ENCODE results near the gene CNTNAP5.

DNA sequence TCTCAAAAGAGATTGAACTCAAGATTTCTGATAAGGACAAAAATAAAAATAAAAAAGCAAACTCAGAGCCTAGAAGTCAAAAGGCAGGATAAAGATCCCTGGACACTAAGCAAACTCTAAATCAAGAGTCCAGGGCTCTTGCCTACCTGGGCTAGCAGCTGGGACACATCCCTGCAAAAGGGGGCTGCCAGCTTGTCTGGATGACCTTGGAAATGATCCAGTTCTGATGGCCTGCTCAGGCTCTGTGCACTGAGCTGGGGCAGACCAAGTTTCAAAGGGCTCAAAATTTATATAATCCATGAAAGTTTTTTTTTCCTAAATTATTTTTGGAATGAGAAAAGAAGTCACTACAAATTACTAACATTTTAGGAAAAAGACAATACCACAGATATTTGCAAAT lies 557.3 kb downstream of the CNTNAP5 start:
- TF ChIP-seq, protein P1, sequence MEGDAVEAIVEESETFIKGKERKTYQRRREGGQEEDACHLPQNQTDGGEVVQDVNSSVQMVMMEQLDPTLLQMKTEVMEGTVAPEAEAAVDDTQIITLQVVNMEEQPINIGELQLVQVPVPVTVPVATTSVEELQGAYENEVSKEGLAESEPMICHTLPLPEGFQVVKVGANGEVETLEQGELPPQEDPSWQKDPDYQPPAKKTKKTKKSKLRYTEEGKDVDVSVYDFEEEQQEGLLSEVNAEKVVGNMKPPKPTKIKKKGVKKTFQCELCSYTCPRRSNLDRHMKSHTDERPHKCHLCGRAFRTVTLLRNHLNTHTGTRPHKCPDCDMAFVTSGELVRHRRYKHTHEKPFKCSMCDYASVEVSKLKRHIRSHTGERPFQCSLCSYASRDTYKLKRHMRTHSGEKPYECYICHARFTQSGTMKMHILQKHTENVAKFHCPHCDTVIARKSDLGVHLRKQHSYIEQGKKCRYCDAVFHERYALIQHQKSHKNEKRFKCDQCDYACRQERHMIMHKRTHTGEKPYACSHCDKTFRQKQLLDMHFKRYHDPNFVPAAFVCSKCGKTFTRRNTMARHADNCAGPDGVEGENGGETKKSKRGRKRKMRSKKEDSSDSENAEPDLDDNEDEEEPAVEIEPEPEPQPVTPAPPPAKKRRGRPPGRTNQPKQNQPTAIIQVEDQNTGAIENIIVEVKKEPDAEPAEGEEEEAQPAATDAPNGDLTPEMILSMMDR (IDR thresholded peaks at IDR 0.05), result no peak
- TF ChIP-seq, protein P2, sequence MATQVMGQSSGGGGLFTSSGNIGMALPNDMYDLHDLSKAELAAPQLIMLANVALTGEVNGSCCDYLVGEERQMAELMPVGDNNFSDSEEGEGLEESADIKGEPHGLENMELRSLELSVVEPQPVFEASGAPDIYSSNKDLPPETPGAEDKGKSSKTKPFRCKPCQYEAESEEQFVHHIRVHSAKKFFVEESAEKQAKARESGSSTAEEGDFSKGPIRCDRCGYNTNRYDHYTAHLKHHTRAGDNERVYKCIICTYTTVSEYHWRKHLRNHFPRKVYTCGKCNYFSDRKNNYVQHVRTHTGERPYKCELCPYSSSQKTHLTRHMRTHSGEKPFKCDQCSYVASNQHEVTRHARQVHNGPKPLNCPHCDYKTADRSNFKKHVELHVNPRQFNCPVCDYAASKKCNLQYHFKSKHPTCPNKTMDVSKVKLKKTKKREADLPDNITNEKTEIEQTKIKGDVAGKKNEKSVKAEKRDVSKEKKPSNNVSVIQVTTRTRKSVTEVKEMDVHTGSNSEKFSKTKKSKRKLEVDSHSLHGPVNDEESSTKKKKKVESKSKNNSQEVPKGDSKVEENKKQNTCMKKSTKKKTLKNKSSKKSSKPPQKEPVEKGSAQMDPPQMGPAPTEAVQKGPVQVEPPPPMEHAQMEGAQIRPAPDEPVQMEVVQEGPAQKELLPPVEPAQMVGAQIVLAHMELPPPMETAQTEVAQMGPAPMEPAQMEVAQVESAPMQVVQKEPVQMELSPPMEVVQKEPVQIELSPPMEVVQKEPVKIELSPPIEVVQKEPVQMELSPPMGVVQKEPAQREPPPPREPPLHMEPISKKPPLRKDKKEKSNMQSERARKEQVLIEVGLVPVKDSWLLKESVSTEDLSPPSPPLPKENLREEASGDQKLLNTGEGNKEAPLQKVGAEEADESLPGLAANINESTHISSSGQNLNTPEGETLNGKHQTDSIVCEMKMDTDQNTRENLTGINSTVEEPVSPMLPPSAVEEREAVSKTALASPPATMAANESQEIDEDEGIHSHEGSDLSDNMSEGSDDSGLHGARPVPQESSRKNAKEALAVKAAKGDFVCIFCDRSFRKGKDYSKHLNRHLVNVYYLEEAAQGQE (IDR thresholded peaks at IDR 0.05; ENCODE audit: insufficient read depth in 1 of 2, low read depth in 2 of 2, low read length in 1 of 2), result no peak
- no peak for TF ChIP-seq TCF7L2 (IDR thresholded peaks at IDR 0.05; ENCODE audit: low read depth, low read length)
